PC-9 (cell line): Measurements from ENCODE around the gene MTURN. TPM values are rescaled to one million over a fixed set of nuclear protein-coding genes. Genes with fewer than 3 reads are reported as not detected.
"Not testable (repeated sequence)": the region's sequence is repeated elsewhere in the genome, so short reads cannot be mapped to it uniquely, and the experiment has no call there.

Source experiments
- BruUV-seq: library from RNA; stranded (reverse); fragments of 400-500 nt; replicated peaks from 2 replicates; lab custom pipeline; 2021; lab: Mats Ljungman, UMichigan
- CTCF ChIA-PET: fragments of 300-600 bp; sonication (Branson Sonifier 250); formaldehyde crosslinking; loops from one replicate; lab custom pipeline; 2022; ENCODE audit warnings: antibody characterized with exemption; lab: Charles Lee
- POLR2A ChIA-PET: fragments of 300-600 bp; sonication (Branson Sonifier 250); formaldehyde crosslinking; loops from one replicate; lab custom pipeline; 2022; ENCODE audit warnings: antibody characterized with exemption; ENCODE audit not compliant: unreplicated experiment; lab: Charles Lee
- DNase-seq, 2 experiments: peaks; one replicate each; pipeline versions ENCODE4 v3.0.0 to v3.0.0-alpha.2; 2015 to 2022; ENCODE audit warnings: mixed read lengths in 1 of 2
- H2AFZ ChIP-seq: fragments of 200-600 bp; sonication (generic); 2 replicates; pipeline ENCODE4 v1.8.1; 2017; ENCODE audit warnings: antibody characterized with exemption
- H3F3A ChIP-seq: fragments of 200-600 bp; sonication (generic); 2 replicates; pipeline ENCODE4 v1.8.1; 2017; ENCODE audit warnings: antibody characterized with exemption, mild to moderate bottlenecking, low read depth; ENCODE audit not compliant: insufficient read depth
- H3K27ac ChIP-seq: fragments of 200-600 bp; sonication (generic); 2 replicates; pipeline ENCODE4 v1.6.1; 2016; ENCODE audit warnings: mixed run types
- H3K27me3 ChIP-seq: fragments of 200-600 bp; sonication (generic); 2 replicates; pipeline ENCODE4 v1.6.1; 2016; ENCODE audit warnings: low read depth, mixed run types; ENCODE audit not compliant: insufficient read depth
- H3K36me3 ChIP-seq: fragments of 200-600 bp; sonication (generic); 2 replicates; pipeline ENCODE4 v1.6.1; 2016; ENCODE audit warnings: low read depth, mixed run types
- H3K4me1 ChIP-seq: fragments of 200-600 bp; sonication (generic); replicated peaks from 2 replicates; pipeline ENCODE4 v1.6.1; 2016; ENCODE audit warnings: mixed run types; ENCODE audit not compliant: insufficient read depth
- H3K4me2 ChIP-seq: fragments of 200-600 bp; sonication (generic); 2 replicates; pipeline ENCODE4 v1.6.1; 2017; ENCODE audit warnings: mixed run types
- H3K4me3 ChIP-seq: fragments of 200-600 bp; sonication (generic); 2 replicates; pipeline ENCODE4 v1.6.1; 2016; ENCODE audit warnings: mixed run types
- H3K79me2 ChIP-seq: fragments of 200-600 bp; sonication (generic); 2 replicates; pipeline ENCODE4 v1.6.1; 2017; ENCODE audit warnings: low read depth, mixed run types
- H3K9me2 ChIP-seq: fragments of 200-600 bp; sonication (generic); 2 replicates; pipeline ENCODE4 v1.8.1; 2017; ENCODE audit warnings: mild to moderate bottlenecking; ENCODE audit not compliant: insufficient read depth
- H3K9me3 ChIP-seq: fragments of 200-600 bp; sonication (generic); 2 replicates; pipeline ENCODE4 v1.8.1; 2016; ENCODE audit warnings: low read depth; ENCODE audit not compliant: insufficient read depth
- H4K20me1 ChIP-seq: fragments of 200-600 bp; sonication (generic); 2 replicates; pipeline ENCODE4 v1.8.1; 2017; ENCODE audit not compliant: insufficient read depth
- CTCF ChIP-seq: fragments of 200-600 bp; sonication (generic); conservative IDR thresholded peaks from 2 replicates; pipeline ENCODE4 v1.6.1; 2017; ENCODE audit warnings: mixed run types, antibody characterized with exemption, mild to moderate bottlenecking, moderate library complexity
- EZH2 ChIP-seq: fragments of 200-600 bp; sonication (generic); IDR thresholded peaks from 2 replicates; pipeline ENCODE4 v1.8.0; 2017; ENCODE audit warnings: antibody characterized with exemption, low read depth
- intact Hi-C: fragments of 100-400 bp; cut with micrococcal nuclease; formaldehyde crosslinking; loops from one replicate; pipeline ENCODE4 v1.10.0; 2022; ENCODE audit not compliant: unreplicated experiment
- total RNA-seq: library from RNA; stranded (reverse); gene quantifications from 2 replicates; pipeline ENCODE4 v1.2.3, GENCODE V29; 2021

Gene MTURN
- total RNA-seq, 1 experiment from 2014 or later = 21.6 TPM

- H3K4me2 ChIP-seq = no peak overlapping the region
- intact Hi-C loops = no loop called here
- POLR2A ChIA-PET = no interaction called here
- no peak for TF ChIP-seq EZH2
- H3K36me3 ChIP-seq = no peaks in the 10 kb centered on the region
- no peak overlapping the region for H3K27ac ChIP-seq
- no peaks in the 10 kb centered on the region for H3K4me1 ChIP-seq
- no peaks in the 10 kb centered on the region for H3K9me2 ChIP-seq
- H3K27me3 ChIP-seq = no peaks in the 10 kb centered on the region
- no peak for DNase-seq
- H3K4me3 ChIP-seq = no peak overlapping the region
- no peak overlapping the region for H2AFZ ChIP-seq
- no peaks in the 10 kb centered on the region for H4K20me1 ChIP-seq
- H3F3A ChIP-seq = no peaks in the 10 kb centered on the region
- no peaks in the 10 kb centered on the region for H3K79me2 ChIP-seq
- no TSS peak for BruUV-seq
- CTCF ChIA-PET = no interaction called here
- peaks cover 7% of the 10 kb centered on the region for H3K9me3 ChIP-seq
Measured at GRCh38 chr7:30187513-30187912, 52.7 kb downstream of the MTURN start.

GRCh38 chr7:30188381-30188780, 53.6 kb downstream of the MTURN start:
- CTCF ChIA-PET, BruUV-seq, H3K36me3 ChIP-seq, H3F3A ChIP-seq, H3K27ac ChIP-seq, H3K4me1 ChIP-seq, H3K4me2 ChIP-seq, H3K9me2 ChIP-seq, intact Hi-C loops, H3K9me3 ChIP-seq, H4K20me1 ChIP-seq, H3K79me2 ChIP-seq, DNase-seq, H2AFZ ChIP-seq, H3K4me3 ChIP-seq, H3K27me3 ChIP-seq, POLR2A ChIA-PET: not testable (repeated sequence)

- Histone ChIP-seq H3K4me1 (no peaks in the 10 kb centered on the region), H3F3A (no peaks in the 10 kb centered on the region), H2AFZ (no peak overlapping the region), H3K9me2 (no peaks in the 10 kb centered on the region), H4K20me1 (no peaks in the 10 kb centered on the region), H3K9me3 (peaks cover 7% of the 10 kb centered on the region; the same call in 1 of the 2 replicates), H3K79me2 (no peaks in the 10 kb centered on the region), H3K36me3 (no peaks in the 10 kb centered on the region), H3K4me2 (no peak overlapping the region), H3K27me3 (no peaks in the 10 kb centered on the region), H3K27ac (no peak overlapping the region), H3K4me3 (no peak overlapping the region)
- POLR2A ChIA-PET = no interaction called here
- TF ChIP-seq EZH2 (no peak), CTCF (no peak)
- CTCF ChIA-PET = no interaction called here
- no TSS peak for BruUV-seq
- intact Hi-C loops = no loop called here
- DNase-seq = no peak
Measured at GRCh38 chr7:30188811-30189210, 54.0 kb downstream of the MTURN start.

GRCh38 chr7:30191809-30192208, 57.0 kb downstream of the MTURN start:
- H3K4me1 ChIP-seq = no peaks in the 10 kb centered on the region
- no peak overlapping the region for H3K4me2 ChIP-seq
- DNase-seq = no peak
- no peaks in the 10 kb centered on the region for H3K79me2 ChIP-seq
- no TSS peak for BruUV-seq
- TF ChIP-seq EZH2 (no peak), CTCF (no peak)
- no peak overlapping the region for H3K4me3 ChIP-seq
- intact Hi-C loops = no loop called here
- ChIA-PET CTCF (no interaction called here), POLR2A (no interaction called here)
- H3F3A ChIP-seq = no peaks in the 10 kb centered on the region
- no peaks in the 10 kb centered on the region for H3K9me2 ChIP-seq
- no peaks in the 10 kb centered on the region for H4K20me1 ChIP-seq
- H2AFZ ChIP-seq = no peak overlapping the region
- no peaks in the 10 kb centered on the region for H3K27me3 ChIP-seq
- peaks cover 25% of the 10 kb centered on the region; the same call in 1 of the 2 replicates for H3K9me3 ChIP-seq
- H3K27ac ChIP-seq = no peak overlapping the region
- H3K36me3 ChIP-seq = no peaks in the 10 kb centered on the region
